ENCODE measurements around the gene HOPX.
A peak's percentile ranks its signal among the peaks of the same experiment; 100 is the strongest.
"Not testable (repeated sequence)": the region's sequence is repeated elsewhere in the genome, so short reads cannot be mapped to it uniquely, and the experiment has no call there.

Gene HOPX

GRCh38 chr4:56680266-56680665 is 830 bp downstream of the HOPX start:
- TF ChIP-seq, protein P1, sequence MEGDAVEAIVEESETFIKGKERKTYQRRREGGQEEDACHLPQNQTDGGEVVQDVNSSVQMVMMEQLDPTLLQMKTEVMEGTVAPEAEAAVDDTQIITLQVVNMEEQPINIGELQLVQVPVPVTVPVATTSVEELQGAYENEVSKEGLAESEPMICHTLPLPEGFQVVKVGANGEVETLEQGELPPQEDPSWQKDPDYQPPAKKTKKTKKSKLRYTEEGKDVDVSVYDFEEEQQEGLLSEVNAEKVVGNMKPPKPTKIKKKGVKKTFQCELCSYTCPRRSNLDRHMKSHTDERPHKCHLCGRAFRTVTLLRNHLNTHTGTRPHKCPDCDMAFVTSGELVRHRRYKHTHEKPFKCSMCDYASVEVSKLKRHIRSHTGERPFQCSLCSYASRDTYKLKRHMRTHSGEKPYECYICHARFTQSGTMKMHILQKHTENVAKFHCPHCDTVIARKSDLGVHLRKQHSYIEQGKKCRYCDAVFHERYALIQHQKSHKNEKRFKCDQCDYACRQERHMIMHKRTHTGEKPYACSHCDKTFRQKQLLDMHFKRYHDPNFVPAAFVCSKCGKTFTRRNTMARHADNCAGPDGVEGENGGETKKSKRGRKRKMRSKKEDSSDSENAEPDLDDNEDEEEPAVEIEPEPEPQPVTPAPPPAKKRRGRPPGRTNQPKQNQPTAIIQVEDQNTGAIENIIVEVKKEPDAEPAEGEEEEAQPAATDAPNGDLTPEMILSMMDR (IDR thresholded peaks at IDR 0.05; ENCODE audit: borderline replicate concordance, insufficient read depth, low read depth, low read length), result no peak

DNA sequence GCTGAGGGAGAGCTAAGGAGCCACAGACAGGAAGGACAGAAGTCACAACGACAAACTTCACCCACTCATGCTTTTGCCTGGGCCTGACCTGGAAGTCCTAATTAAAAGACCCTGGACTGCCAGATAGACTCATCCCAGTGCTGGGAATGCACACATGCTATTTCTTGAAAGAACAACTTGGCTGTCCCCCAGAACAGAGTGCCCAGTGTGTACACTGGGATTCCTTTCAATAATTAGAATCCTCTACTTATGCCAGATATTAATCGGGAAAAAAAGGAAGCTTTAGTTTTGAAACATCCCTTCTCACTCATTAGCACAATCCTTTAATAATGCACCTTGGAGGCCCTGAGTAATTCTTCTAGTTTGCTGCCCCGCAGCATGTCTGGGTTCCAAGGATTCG is 3.4 kb downstream of the HOPX start:
- TF ChIP-seq, protein P1 (IDR thresholded peaks at IDR 0.05; ENCODE audit: borderline replicate concordance, insufficient read depth, low read depth, low read length), result no peak
- H3K4me3 ChIP-seq (ENCODE audit: low read depth, low read length), result no peak overlapping the region

More at GRCh38 chr4:56680266-56680665, 830 bp downstream of the HOPX start:
- H3K4me3 ChIP-seq (ENCODE audit: low read depth, low read length), result no peak overlapping the region

- no peak overlapping the region for H3K4me3 ChIP-seq (ENCODE audit: low read depth, low read length)
- TF ChIP-seq, protein P1 (IDR thresholded peaks at IDR 0.05; ENCODE audit: borderline replicate concordance, insufficient read depth, low read depth, low read length), result no peak
Measured at GRCh38 chr4:56674984-56675383, 6.1 kb downstream of the HOPX start.

DNA sequence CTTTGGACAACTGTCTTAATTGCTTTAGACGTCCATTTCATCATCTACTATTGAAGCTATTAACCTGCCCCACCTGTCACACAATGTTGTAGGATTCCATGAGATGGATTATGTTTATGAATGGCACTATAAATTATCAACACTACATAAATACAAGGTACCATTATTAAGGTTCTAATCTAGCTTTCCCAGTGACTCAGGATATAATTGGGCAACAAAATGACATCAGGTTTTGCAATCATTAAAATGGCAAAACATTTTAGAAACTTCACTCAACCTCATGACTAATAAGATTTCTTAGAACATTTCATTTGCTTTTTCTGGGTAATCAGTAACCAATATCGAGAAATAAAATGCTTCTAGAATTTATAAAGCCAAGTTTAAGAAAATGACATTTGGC is 9.2 kb downstream of the HOPX start:
- TF ChIP-seq, protein P1 (IDR thresholded peaks at IDR 0.05; ENCODE audit: borderline replicate concordance, insufficient read depth, low read depth, low read length), result no peak
- no peak overlapping the region for H3K4me3 ChIP-seq (ENCODE audit: low read depth, low read length)

DNA sequence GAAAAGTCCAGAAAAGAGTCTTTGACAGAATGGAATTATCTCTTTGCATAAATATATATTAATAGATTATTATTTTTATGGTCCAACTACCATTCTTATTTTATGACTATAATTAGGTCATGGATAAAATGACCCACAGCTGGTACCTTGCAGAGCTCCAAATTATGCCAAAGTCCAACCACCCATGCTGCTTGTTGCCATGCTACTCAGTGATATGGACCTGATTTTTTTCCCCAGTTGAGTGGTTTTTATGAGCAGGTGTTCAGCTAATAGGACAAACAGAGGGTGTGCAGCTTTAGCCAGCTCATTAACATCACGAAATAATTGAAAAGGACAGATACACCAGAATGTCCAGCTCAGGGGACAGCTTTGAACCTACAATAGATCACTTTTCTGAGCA is 9.7 kb downstream of the HOPX start:
- TF ChIP-seq, protein P1 (IDR thresholded peaks at IDR 0.05; ENCODE audit: borderline replicate concordance, insufficient read depth, low read depth, low read length), result no peak
- no peak overlapping the region for H3K4me3 ChIP-seq (ENCODE audit: low read depth, low read length)

GRCh38 chr4:56668267-56668666 is 12.8 kb downstream of the HOPX start:
- H3K4me3 ChIP-seq (ENCODE audit: low read depth, low read length), result no peak overlapping the region

GRCh38 chr4:56667396-56667795 is 13.7 kb downstream of the HOPX start:
- H3K4me3 ChIP-seq (ENCODE audit: low read depth, low read length), result not testable (repeated sequence)

More at GRCh38 chr4:56668267-56668666, 12.8 kb downstream of the HOPX start:
- TF ChIP-seq, protein P1 (IDR thresholded peaks at IDR 0.05; ENCODE audit: borderline replicate concordance, insufficient read depth, low read depth, low read length), result peak; percentile 25; the same call in 1 of the 2 replicates

GRCh38 chr4:56666279-56666678 is 14.8 kb downstream of the HOPX start:
- H3K4me3 ChIP-seq (ENCODE audit: low read depth, low read length), result no peak overlapping the region
- TF ChIP-seq, protein P1 (IDR thresholded peaks at IDR 0.05; ENCODE audit: borderline replicate concordance, insufficient read depth, low read depth, low read length), result no peak

All from GM12875 (cell line).